Pancreas (tissue), 10 donors: ENCODE results near the gene PPM1L. TPM values are rescaled to one million over a fixed set of nuclear protein-coding genes. Genes with fewer than 3 reads are reported as not detected.

Source experiments
- ATAC-seq, 4 donors: fragments of 200-7000 bp; cut with Tn5 transposase; one replicate each; pipeline versions ENCODE4 v1.8.0 to v1.9.1; 2020; ENCODE audit warnings: mild to moderate bottlenecking in 4 of 4, moderate library complexity in 4 of 4
- DNase-seq, 6 donors: peaks; one replicate each; pipeline ENCODE4 v3.0.0-alpha.2; 2020
- FAIRE-seq: peaks from 2 replicates; lab custom pipeline; 2012; peaks lifted over from hg19 to GRCh38; lab: Jason Lieb, UNC
- H3K27ac ChIP-seq, 4 donors: fragments of 200-600 bp; sonication (generic); 1 replicate in 3 of 4; 2 replicates in 1 of 4; pipeline versions ENCODE4 v1.5.0 to v1.8.0; 2020
- H3K27me3 ChIP-seq, 4 donors: fragments of 200-600 bp; one replicate each; pipeline ENCODE4 v1.8.0; 2021
- H3K36me3 ChIP-seq, 3 donors: fragments of 200-600 bp; sonication (generic) in 1 of 3; one replicate each; pipeline versions ENCODE4 v1.5.0 to v1.8.0; 2020 to 2021
- H3K4me1 ChIP-seq, 3 donors: fragments of 200-600 bp; one replicate each; pipeline ENCODE4 v1.8.0; 2021
- H3K4me3 ChIP-seq, 4 donors: fragments of 200-600 bp; sonication (generic) in 2 of 4; one replicate each; pipeline versions ENCODE4 v1.5.0 to v1.8.0; 2020 to 2021
- H3K9me3 ChIP-seq, 4 donors: fragments of 200-600 bp; one replicate each; pipeline ENCODE4 v1.8.0; 2021
- CTCF ChIP-seq, 4 donors: fragments of 200-600 bp; sonication (generic) in 3 of 4; IDR thresholded peaks; one replicate each; pipeline versions ENCODE4 v1.5.0 to v1.8.0; 2021; ENCODE audit warnings: antibody characterized with exemption in 4 of 4
- WGBS, 2 donors: extraction: QIAGEN DNeasy Blood & Tissue Kit; methylation state at CpG; one replicate each; pipeline ENCODE4 v1.1.7; 2013; 5-methylcytosine and 5-hydroxymethylcytosine counted together
- intact Hi-C, 3 donors: fragments of 100-400 bp; cut with DNase I; formaldehyde crosslinking; loops; one replicate each; pipeline versions ENCODE4 v1.11.1 to v1.14.2; 2022
- polyA plus RNA-seq, 2 donors: library from polyadenylated mRNA; stranded (reverse); fragments of 200-250 nt; gene quantifications; one replicate each; pipeline ENCODE4 v1.2.3, GENCODE V29; 2013
- total RNA-seq, 6 donors: library from RNA; stranded (reverse); fragmentation: NEBNext Ultra II Directional in 4 of 6; extraction: Animal tissue kit (Norgen Biotek cat#: 25700) in 4 of 6; gene quantifications; one replicate each; pipeline versions ENCODE4 v1.2.1 to v1.2.4, GENCODE V29; 2021 to 2023
- donor health status: healthy with polysubstance abuse.
- donor health status: DM: no; HTN: no; CAD: no; lungs with moderate emphysema.
- donor health status: DM: no; HTN: no; CAD: no.
- donor health status: control.
- donor health status: control.
- donor health status: Bipolar disorder and iron deficiency.
- donor health status: DM: yes; HTN: yes; CAD: no.
- donor health status: DM: no; HTN: no; CAD: no.
- donor health status: DM: no; HTN: no; CAD: no.
- donor health status: DM: yes; HTN: yes; CAD: no.

Gene PPM1L
- total and polyA plus RNA-seq, 8 donors = 2.3 to 12.3 (median 6.4) TPM

- peak; percentile 91 for FAIRE-seq
- H3K9me3 ChIP-seq = no peaks in the 10 kb centered on the region
Measured at GRCh38 chr3:160941885-160942494, 186.0 kb downstream of the PPM1L start.

GRCh38 chr3:160943996-160944395, 188.0 kb downstream of the PPM1L start:
- intact Hi-C loops = loop anchor here in 1 of 3 donors (10.0 kb wide), 1 partner anchor 239 kb away; no protein-coding TSS in a partner anchor
- no peak overlapping the region for H3K4me3 ChIP-seq
- H3K36me3 ChIP-seq = no peaks in the 10 kb centered on the region
- H3K9me3 ChIP-seq = no peaks in the 10 kb centered on the region
- ATAC-seq = no peak
- no peak overlapping the region for H3K27ac ChIP-seq
- no peak for DNase-seq
- peaks cover 0 to 6% (median 4%) of the 10 kb centered on the region in 3 donors for H3K4me1 ChIP-seq
- FAIRE-seq = no peak
- 77 to 89% methylated on average over 1 of the region's 1 CpG for WGBS, 2 donors
- H3K27me3 ChIP-seq = no peaks in the 10 kb centered on the region
- no peak for TF ChIP-seq CTCF (IDR thresholded peaks at IDR 0.05)

More at GRCh38 chr3:160941885-160942494, 186.0 kb downstream of the PPM1L start:
- Histone ChIP-seq H3K36me3 (no peaks in the 10 kb centered on the region), H3K4me3 (no peak overlapping the region), H3K27me3 (no peaks in the 10 kb centered on the region), H3K4me1 (peaks cover 0 to 4% (median 0%) of the 10 kb centered on the region in 3 donors), H3K27ac (no peak overlapping the region)
- DNase-seq = peak in 4 of 6 donors; percentile 35 to 79 (median 54)
- ATAC-seq = peak; percentile 86 to 98 (median 96)
- peak; percentile 58 to 79 (median 70) for TF ChIP-seq CTCF (IDR thresholded peaks at IDR 0.05)
- 21 to 30% methylated on average over 5 of the region's 5 CpGs for WGBS, 2 donors
- intact Hi-C loops = loop anchor here in 1 of 3 donors (10.0 kb wide), 1 partner anchor 237 kb away; no protein-coding TSS in a partner anchor

GRCh38 chr3:160945336-160945735, 189.3 kb downstream of the PPM1L start:
- Histone ChIP-seq H3K9me3 (no peaks in the 10 kb centered on the region), H3K36me3 (no peaks in the 10 kb centered on the region), H3K4me1 (peaks cover 0 to 6% (median 4%) of the 10 kb centered on the region in 3 donors), H3K4me3 (no peak overlapping the region), H3K27me3 (no peaks in the 10 kb centered on the region), H3K27ac (no peak overlapping the region)
- no peak for TF ChIP-seq CTCF (IDR thresholded peaks at IDR 0.05)
- 47 to 51% methylated on average over 2 of the region's 2 CpGs for WGBS, 2 donors
- ATAC-seq (no peak), DNase-seq (no peak), FAIRE-seq (no peak)
- intact Hi-C loops = loop anchor here in 1 of 3 donors (10.0 kb wide), 1 partner anchor 241 kb away; no protein-coding TSS in a partner anchor

GRCh38 chr3:160948273-160948672, 192.2 kb downstream of the PPM1L start:
- Histone ChIP-seq H3K27me3 (no peaks in the 10 kb centered on the region), H3K4me1 (peaks cover 6 to 21% (median 11%) of the 10 kb centered on the region in 3 donors), H3K9me3 (no peaks in the 10 kb centered on the region), H3K36me3 (no peaks in the 10 kb centered on the region), H3K4me3 (no peak overlapping the region), H3K27ac (peak overlapping the region in 1 of 4 donors; percentile 2)
- TF ChIP-seq CTCF (IDR thresholded peaks at IDR 0.05) = no peak
- peak in 2 of 4 donors; percentile 42 to 66 for ATAC-seq
- intact Hi-C loops = loop anchor here in 1 of 3 donors (10.0 kb wide), 1 partner anchor 243 kb away; no protein-coding TSS in a partner anchor
- no peak for FAIRE-seq
- peak in 1 of 6 donors; percentile 14 for DNase-seq
- WGBS, 2 donors = 27 to 28% methylated on average over 3 of the region's 3 CpGs

GRCh38 chr3:160949460-160949859, 193.4 kb downstream of the PPM1L start:
- Histone ChIP-seq H3K9me3 (no peaks in the 10 kb centered on the region), H3K36me3 (no peaks in the 10 kb centered on the region), H3K4me3 (no peak overlapping the region), H3K27me3 (no peaks in the 10 kb centered on the region), H3K4me1 (peaks cover 6 to 22% (median 11%) of the 10 kb centered on the region in 3 donors), H3K27ac (no peak overlapping the region)
- TF ChIP-seq CTCF (IDR thresholded peaks at IDR 0.05) = no peak
- no peak for DNase-seq
- intact Hi-C loops = loop anchor here in 1 of 3 donors (10.0 kb wide), 1 partner anchor 245 kb away; no protein-coding TSS in a partner anchor
- no peak for ATAC-seq
- 92 to 93% methylated on average over 4 of the region's 4 CpGs for WGBS, 2 donors
- FAIRE-seq = no peak
